ELF-1 (cell line): ENCODE results near the gene MAN2B2.
A peak's percentile ranks its signal among the peaks of the same experiment; 100 is the strongest.

Source experiments
- DNase-seq: peaks from one replicate; pipeline ENCODE4 v3.0.0-alpha.2; 2016; ENCODE audit warnings: low read depth, low spot score

Gene MAN2B2

DNA sequence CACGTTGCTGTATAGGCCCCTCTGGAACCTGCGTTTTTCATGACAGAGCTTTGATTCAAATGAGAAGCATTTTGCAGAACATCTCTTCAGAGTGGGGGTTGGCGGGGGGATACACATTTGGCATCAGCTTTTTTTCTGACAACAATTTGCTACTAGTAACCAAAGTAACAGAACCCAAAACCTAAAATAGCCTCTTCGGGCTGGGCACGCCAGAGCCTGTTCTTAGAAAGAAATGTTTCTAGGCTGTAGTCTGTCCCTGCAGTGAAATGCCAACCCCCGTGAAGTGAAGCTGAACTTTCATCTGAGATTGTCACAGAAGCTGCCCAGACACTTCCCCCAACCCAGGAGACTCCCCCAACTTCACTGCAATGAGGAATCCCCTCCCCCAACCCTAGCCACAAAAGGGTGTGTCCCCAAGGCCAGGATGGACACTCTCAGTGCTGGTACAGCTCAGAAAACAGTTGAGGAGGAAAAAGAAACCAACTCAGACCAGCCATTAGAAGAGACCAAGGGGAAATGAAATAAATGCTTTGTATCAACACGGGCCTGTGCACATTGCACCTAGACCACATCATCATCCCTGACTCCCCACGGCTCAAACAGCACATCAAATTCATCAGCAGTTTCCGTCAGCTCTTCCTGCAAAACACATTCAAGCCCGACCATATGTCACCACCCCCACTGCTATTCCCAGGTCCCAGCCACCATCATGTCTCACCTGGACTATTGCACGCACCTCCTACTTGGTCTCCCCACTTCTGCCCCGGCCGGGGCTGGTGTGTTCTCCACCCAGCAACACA is 8.4 kb upstream of the MAN2B2 start:
- no peak for DNase-seq

DNA sequence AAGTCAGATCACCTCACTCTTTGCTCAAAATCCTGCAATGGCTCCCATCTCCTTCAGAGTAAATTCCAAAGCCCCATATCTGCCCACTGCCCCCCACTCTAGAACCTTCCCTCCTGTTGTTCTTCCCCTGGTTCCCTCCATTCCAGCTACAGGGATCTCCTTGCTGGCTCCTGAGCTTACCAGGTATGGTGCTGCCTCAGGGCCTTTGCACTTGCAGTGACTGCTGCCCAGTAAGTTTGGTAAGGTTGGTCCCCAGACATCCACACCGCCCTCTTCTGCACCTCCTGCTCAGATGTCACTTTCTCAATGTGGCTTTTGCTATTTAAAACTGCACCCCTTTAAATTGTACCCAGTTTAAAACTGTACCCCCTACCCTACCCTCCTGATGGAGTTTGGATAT is 7.8 kb upstream of the MAN2B2 start:
- DNase-seq = no peak

- DNase-seq = no peak
Observed at GRCh38 chr4:6568148-6568547, 6.8 kb upstream of the MAN2B2 start.

- DNase-seq = no peak
Observed at GRCh38 chr4:6568689-6569332, 6.2 kb upstream of the MAN2B2 start.

DNA sequence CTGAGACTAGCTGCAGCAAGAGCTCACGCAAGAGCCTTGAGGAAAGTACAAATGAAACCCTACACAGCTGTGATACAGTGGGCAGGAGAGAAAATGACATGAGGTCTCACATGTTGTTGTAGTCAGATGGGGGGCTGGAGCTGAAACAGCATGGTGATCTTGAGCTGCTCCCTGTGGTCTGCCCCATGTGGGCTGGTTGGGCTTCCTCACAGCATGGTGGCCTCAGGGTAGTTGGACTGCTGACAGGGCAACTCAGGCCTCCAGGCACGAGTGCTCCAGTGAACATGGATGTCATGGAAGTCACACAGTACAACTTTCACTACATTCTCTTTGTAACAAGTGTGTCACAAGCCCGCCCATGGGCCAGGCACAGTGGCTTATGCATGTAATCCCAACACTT is 3.4 kb upstream of the MAN2B2 start:
- no peak for DNase-seq

GRCh38 chr4:6573551-6573950 is 1.4 kb upstream of the MAN2B2 start:
- no peak for DNase-seq

DNA sequence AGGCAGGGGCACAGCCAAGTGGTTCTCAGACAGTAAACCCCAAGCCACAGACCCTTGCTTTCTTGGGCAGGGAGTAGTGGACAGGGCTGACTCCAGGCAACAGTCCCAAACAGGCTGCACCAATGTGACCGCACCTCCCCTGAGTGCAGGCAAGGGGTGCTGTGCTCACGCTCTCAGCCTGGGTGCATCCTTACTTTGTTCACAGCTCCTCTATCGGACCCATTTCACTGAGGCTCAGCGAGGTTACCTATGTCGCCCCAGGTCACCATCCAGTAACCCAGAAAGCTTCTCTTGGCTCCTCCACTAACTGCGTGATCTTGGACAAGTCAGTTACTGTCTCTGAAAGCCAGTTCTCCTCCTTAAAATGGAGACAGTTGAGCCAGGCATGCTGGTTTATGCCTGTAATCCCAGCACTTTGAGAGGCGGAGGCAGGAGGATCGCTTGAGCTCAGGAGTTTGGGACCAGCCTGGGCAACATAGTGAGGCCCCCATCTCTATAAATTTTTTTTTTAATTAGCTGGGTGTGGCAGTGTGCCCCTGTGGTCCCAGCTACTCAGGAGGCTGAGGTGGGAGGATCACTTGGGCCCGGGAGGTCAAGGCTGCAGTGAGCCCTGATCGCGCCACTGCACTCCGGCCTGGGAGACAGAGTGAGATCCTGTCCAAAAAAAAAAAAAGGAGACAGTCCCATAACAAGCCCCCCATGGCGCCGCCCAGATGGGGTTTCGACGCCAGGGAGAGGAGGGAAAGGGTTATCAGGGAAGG is 823 bp upstream of the MAN2B2 start:
- DNase-seq = no peak

DNA sequence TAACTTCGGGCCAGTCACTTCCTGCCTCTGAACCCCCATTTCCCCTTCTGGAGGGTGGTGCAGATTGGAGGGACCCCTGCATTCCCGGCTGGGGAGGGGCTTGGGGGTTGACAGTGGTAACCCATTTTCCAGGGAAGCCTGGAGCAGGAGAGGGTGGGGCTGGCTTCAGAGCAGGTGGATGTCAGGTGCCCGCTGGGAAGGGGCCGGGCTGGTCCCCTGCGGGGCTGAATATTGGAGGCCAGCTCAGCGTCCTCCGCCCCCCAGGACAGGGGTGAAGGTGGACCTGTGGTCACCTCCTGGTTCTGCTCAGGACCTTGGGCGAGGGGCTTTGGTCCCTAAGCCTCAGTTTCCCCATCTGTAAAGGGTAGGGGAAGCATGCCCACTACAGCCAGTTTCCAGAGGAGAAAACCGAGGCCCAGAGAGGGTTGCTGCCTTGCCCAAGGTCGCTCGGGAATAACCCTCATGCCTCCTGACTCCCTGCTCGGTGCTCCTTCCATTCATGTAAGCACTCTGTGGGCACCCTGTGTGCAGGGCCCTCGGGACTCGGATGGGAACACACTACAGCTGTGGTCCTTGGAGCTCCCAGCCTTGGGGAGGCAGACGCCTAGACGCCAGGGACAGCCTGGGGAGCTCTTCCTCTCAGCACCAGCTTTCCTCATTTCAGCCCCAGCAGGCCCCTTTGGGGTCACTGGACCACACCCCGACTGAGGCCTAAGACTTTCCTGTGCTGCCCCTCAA is 683 bp downstream of the MAN2B2 start:
- no peak for DNase-seq

GRCh38 chr4:6576512-6576911 is 1.5 kb downstream of the MAN2B2 start:
- DNase-seq = no peak

DNA sequence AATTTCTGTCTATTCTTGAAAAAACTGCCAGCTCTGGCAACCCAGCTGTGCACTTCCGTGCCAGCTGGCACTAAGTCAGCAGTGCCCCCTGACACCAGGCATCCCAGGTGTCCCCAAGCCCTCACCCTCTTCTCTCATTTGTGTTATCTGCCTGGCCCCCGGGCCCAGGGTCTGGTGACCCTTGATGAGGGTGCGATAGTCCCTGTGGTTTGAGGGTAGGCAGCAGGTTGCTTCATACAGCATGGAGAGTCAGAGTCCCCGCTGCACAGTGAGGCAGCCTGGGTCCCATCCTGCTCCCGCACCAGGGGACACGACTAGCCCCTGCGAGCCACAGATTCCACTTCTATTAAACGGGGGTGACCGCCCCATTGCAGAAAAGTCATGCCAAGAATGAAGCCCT is 1.9 kb downstream of the MAN2B2 start:
- DNase-seq = no peak

DNA sequence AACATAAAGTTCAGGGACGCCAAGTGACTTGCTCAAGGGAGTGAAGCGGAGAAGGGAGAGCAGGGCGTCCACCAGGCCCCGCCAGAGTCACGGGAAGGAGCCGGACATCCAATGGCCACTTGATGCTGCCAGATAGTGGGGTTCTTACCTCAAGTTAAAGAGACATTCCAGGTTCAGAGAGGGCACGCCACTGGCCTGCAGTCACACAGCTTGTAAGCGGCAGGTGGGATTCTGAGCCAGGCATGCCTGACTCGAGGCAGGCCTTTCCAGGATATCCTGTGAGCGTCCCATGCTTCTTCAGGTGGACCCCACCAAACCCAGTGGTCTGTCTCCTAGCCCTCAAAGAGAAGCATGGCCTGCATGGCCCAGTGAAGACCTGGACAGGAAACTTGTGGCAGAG is 2.4 kb downstream of the MAN2B2 start:
- DNase-seq = no peak

DNA sequence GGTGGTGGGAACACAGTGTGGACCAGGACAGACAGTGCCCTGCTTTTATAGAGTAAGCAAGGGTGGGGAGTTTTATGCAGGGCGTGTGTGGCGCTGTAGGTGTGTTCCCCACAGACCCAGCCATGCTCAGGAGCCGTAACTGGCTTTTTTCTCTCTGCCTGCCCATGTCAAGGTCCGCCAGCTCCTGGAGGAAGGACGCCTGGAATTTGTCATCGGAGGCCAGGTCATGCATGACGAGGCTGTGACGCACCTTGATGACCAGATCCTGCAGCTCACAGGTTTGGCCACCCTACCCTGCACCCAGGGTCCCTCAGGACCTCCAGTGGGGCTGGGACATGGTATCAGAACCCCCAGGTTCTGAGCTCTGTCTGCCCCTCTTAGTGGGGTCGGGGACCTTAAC is 3.2 kb downstream of the MAN2B2 start:
- no peak for DNase-seq

- DNase-seq = no peak
Observed at GRCh38 chr4:6580353-6580752, 5.4 kb downstream of the MAN2B2 start.

DNA sequence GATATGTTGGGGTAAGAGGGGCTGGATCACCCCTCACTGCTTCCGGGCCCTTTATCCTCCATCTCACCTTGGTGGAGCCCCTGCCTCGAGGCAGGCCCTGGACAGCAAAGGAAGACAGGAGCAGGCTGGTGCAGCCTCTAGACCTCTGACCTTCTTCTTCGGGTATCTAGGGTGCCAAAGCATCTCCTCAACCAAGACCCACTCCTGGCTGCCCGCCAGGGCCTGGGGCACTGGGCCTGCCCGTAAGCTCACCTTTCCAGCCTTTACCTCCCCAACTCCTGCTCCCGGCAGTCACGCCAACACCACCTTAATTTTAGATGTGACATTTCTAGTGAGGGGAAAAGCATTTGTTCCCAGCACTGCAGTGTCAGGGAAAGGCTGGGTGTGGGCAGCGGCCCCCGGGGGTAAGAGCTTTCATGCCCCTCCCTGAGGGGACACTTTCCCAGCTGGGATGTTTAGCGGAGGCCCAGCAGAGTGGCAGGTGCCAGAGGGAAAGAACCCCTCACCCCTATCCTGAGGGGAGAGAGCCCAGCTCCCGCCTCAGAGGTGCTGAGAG is 6.7 kb downstream of the MAN2B2 start:
- DNase-seq = no peak

GRCh38 chr4:6582889-6583490 is 8.0 kb downstream of the MAN2B2 start:
- DNase-seq = peak; percentile 60

GRCh38 chr4:6584865-6585264 is 9.9 kb downstream of the MAN2B2 start:
- DNase-seq = no peak

DNA sequence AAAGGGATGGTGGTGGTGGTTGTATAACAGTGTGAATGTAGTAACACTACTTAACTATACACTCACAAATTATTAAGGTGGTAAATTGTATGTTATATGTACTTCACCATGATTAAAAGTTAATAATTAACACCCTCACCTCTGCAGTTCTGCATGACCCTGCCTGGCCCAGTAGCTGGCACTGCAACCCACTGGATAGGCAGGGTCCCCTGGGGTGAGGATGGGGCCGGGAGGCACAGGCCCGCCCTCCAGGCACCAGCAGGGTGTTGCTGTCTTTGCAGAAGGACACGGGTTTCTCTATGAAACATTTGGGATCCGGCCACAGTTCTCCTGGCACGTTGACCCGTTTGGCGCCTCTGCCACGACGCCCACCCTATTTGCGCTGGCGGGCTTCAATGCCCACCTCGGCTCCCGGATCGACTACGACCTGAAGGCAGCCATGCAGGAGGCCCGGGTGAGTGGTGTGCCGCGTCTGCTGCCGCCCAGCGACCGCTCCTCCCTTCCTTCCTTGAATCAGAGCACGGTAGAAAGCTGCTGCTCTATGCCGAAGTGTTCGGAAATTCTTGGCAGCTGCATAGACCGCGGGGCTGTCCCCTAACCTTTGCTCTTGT is 11.8 kb downstream of the MAN2B2 start:
- peak; percentile 61 for DNase-seq

- no peak for DNase-seq
Observed at GRCh38 chr4:6589444-6589843, 14.5 kb downstream of the MAN2B2 start.

DNA sequence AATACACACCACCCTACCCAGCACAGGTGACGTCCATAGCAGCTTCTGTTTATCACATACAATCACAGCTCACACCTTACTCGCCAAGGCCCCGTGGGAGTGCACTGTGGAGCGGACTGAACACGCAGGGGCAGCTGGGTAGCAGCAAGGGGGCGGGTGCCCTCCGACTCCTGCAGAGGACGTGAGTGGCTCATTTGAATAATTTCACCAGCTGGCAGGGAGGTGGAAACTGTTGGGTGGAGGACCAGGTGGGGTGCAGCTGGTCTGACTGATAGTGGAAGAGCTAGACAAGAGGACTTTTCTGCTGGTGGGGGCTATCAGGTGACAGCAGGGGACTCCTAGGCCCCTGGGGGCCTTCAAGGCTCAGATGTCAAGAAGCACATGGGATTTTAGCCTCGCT is 16.3 kb downstream of the MAN2B2 start:
- DNase-seq = no peak

DNA sequence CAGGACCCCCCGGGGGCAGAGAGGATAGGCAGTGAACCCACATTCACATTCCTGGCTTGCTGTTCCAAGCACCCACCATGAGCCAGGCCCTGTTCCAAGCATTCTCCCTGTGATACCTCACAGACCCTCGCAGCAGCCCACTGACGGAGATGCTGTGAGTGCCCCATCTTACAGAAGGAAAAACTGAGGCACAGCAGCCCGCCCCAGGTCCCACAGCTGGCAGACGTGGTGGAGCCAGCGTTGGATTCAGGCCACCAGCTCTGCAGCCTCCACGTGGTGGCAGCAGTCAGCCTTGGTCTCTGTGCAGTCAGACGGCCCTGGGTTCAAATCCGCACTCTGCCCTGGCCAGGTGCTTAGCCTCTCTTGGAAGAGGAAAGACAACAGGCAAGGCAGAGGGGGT is 16.8 kb downstream of the MAN2B2 start:
- DNase-seq = no peak
